NB4 (cell line): ENCODE measurements around the gene TRIM37.

Experiments
- DNase-seq: peaks from one replicate; pipeline ENCODE4 v3.0.0; 2010; ENCODE audit warnings: low read depth
- H3K4me3 ChIP-seq: one replicate; pipeline ENCODE4 v1.5.1; 2011; ENCODE audit warnings: mild to moderate bottlenecking, low read depth, low read length, moderate library complexity
- MYC ChIP-seq: IDR thresholded peaks from 2 replicates; pipeline ENCODE4 v1.6.1; 2011; ENCODE audit warnings: low read depth, low read length
- POLR2A ChIP-seq: IDR thresholded peaks from 2 replicates; pipeline ENCODE4 v1.6.1; 2011; ENCODE audit warnings: mild to moderate bottlenecking; ENCODE audit not compliant: insufficient read length; ENCODE audit errors: extremely low read depth
- TF ChIP-seq, protein P1 (sequence below): IDR thresholded peaks from 2 replicates; pipeline ENCODE4 v1.6.1; 2011; ENCODE audit warnings: low read depth, low read length
- TF ChIP-seq, protein P2 (sequence below): IDR thresholded peaks from one replicate; pipeline ENCODE4 v1.5.1; 2012; ENCODE audit warnings: low read depth, low read length

Gene TRIM37, protein sequence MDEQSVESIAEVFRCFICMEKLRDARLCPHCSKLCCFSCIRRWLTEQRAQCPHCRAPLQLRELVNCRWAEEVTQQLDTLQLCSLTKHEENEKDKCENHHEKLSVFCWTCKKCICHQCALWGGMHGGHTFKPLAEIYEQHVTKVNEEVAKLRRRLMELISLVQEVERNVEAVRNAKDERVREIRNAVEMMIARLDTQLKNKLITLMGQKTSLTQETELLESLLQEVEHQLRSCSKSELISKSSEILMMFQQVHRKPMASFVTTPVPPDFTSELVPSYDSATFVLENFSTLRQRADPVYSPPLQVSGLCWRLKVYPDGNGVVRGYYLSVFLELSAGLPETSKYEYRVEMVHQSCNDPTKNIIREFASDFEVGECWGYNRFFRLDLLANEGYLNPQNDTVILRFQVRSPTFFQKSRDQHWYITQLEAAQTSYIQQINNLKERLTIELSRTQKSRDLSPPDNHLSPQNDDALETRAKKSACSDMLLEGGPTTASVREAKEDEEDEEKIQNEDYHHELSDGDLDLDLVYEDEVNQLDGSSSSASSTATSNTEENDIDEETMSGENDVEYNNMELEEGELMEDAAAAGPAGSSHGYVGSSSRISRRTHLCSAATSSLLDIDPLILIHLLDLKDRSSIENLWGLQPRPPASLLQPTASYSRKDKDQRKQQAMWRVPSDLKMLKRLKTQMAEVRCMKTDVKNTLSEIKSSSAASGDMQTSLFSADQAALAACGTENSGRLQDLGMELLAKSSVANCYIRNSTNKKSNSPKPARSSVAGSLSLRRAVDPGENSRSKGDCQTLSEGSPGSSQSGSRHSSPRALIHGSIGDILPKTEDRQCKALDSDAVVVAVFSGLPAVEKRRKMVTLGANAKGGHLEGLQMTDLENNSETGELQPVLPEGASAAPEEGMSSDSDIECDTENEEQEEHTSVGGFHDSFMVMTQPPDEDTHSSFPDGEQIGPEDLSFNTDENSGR

DNA sequence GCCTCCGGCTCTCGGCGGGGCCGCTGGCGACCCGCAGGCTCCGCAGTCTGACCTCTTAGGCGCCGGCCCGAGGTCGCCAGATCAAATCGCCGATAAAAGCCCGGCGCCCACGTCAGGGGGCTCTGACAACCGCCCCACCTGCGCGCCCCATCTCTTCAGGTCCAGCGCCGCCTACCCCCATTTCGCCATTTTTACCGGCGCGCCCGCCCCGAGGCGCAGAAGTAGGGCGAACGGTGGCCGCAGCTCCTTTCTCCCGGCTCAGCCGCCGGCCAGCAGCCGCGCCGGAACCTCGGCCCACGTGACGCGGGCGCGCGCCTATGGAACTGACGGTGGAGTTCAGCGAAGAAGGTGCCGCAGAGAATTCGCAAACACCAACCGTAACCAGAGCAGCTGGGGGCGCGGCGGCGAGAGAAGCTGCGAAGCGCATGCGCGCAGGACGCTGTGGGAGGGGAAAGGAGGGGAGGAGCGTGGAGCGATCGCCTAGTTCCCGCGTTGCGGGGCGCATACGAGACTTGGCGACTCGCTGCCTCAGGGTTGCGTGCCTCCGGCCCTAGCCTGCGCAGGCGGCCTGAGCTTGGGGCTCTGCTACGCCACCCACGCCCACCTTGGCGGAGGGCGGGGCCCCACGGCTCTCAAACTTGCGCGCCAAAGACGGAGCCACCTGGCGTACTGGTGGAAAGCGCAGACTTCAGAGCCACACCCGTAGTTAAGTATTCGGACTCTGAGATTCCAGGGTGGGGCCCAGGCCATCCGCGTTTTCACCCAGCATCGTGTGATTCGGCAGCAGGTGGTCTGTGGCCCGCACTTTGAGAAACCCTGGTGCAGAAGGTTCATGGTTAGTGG is at the start of gene TRIM37:
TSS of gene TRIM37 (minus strand) at position 418 of the 843 bp plus-strand sequence. CDS start 419 bp downstream, outside the sequence.
- peak; percentile 99 for DNase-seq
- peak; percentile 44 for TF ChIP-seq MYC
- TF ChIP-seq, protein P1, sequence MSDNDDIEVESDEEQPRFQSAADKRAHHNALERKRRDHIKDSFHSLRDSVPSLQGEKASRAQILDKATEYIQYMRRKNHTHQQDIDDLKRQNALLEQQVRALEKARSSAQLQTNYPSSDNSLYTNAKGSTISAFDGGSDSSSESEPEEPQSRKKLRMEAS = peak; percentile 95
- peak; percentile 52 for TF ChIP-seq POLR2A
- TF ChIP-seq, protein P2, sequence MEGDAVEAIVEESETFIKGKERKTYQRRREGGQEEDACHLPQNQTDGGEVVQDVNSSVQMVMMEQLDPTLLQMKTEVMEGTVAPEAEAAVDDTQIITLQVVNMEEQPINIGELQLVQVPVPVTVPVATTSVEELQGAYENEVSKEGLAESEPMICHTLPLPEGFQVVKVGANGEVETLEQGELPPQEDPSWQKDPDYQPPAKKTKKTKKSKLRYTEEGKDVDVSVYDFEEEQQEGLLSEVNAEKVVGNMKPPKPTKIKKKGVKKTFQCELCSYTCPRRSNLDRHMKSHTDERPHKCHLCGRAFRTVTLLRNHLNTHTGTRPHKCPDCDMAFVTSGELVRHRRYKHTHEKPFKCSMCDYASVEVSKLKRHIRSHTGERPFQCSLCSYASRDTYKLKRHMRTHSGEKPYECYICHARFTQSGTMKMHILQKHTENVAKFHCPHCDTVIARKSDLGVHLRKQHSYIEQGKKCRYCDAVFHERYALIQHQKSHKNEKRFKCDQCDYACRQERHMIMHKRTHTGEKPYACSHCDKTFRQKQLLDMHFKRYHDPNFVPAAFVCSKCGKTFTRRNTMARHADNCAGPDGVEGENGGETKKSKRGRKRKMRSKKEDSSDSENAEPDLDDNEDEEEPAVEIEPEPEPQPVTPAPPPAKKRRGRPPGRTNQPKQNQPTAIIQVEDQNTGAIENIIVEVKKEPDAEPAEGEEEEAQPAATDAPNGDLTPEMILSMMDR = peak; percentile 6
- H3K4me3 ChIP-seq = peak within 1 kb of the TSS; percentile 97

DNA sequence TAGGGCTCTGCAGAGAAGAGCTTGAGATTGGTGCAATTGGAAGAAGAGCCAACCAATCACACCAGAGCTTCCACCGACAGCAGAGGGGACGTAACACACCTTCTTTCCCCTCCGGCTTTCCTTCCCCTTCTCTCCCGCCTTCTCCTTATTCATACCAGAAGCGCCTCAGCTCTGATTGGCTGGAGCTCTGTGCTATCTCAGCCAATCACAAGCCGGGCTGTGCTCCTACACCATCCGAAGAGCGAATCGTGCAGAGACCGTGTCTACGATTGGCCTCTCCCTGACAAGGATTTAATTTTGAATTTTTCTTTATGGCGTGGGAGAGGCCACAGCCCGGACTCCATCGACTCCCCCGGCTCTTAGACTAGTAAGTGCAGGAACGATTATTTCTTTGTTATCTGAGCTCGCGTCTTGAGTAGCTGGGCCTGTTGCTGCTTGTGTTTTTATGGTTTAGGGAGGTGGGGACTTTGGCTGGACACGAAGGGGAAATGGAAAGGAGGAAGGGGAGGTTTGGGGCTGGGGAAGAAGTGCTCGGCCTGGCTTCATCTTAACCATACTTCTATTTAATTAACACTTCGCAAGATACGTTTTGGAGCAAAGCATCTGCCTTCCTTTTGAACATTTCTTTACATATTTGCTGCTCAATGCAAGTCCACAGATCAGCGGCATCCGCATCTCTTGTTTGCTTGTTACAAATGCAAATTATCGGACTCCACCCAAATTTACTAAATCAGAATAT is 48.9 kb upstream of the TRIM37 start, which contains the start of gene PRR11:
TSS of gene PRR11 (plus strand) at position 308 of the 739 bp plus-strand sequence. CDS start 14,007 bp downstream, outside the sequence.
- TF ChIP-seq, protein P2 = no peak
- peak; percentile 39 for TF ChIP-seq POLR2A
- H3K4me3 ChIP-seq = peak within 1 kb of the TSS; percentile 88
- DNase-seq = peak; percentile 99

DNA sequence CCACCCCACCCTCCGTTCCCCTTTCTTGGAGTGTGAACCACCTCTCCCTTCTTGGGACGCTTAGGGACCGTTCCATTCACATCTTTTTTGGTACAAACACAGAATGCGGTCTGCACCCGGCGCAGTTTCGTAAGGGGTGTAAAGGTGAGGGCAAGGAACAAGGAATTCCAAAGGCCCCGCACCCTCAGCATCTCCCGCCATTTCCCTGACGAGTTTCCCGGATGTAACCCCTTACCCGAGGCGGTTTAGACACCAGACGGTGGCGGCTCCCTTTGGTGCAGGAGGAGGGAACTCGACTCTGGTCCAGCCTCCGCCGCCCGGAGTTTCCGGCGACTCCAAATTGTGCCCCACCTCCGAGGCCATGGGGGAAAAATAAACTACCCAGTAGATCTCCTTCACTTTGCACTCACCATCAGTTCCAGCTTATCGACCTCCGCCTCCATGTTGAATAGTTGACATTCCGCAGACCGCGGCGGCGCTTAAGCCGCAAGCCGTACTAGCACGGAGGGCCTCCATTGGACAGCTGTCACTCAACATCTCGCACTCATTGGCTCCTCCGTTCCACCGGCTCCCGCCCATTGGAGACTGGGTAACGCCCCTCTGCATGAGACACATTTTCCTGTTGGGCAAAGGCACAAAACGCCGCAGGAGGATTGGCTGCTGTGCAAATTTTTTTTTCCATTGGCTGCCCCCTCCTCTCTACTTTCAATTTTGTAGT is 48.2 kb upstream of the TRIM37 start, which contains the start of gene SKA2:
TSS of gene SKA2 (minus strand) at position 466 of the 718 bp plus-strand sequence. CDS start at position 443, 23 bp downstream.
- DNase-seq = no peak
- peak within 1 kb of the TSS; percentile 88 for H3K4me3 ChIP-seq
- TF ChIP-seq POLR2A (peak; percentile 52), MYC (peak; percentile 19)
- TF ChIP-seq, protein P1 = no peak; the same call in 1 of the 2 replicates
- TF ChIP-seq, protein P2 = no peak

DNA sequence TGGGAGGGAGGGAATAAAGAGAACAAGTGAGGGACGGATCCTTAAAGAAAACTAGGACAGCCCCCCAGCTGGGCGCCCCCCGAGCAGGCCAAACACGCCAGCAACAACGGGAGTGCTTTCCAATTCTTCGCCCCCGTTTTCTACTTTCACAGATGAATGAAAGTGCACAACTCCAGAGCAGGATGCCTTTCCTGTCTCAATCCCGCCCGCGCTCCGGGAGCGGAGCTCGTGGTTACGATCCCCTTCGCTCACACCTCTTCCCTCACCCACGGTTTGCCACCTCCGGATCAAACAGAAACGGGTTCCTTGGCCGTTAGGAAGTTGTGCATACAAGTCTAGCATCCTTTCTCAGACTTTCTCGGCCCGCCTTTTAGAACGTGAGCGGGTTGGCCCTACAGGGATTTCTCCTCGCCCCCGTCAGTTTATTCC is 47.6 kb upstream of the TRIM37 start:
- DNase-seq = peak; percentile 64
- TF ChIP-seq, protein P2 = no peak
- TF ChIP-seq MYC = peak; percentile 46; the same call in 1 of the 2 replicates
- TF ChIP-seq, protein P1 = peak; percentile 25; the same call in 1 of the 2 replicates
- H3K4me3 ChIP-seq = peak overlapping the region; percentile 88
